ENCODE results near the gene ACE. TPM values are rescaled to one million over a fixed set of nuclear protein-coding genes. Genes with fewer than 3 reads are reported as not detected.

ACE gene
- polyA plus RNA-seq, 1 donor (not counting 4 experiments of a cell fraction or from before 2014, with no cell fraction given), result 0.07 TPM

- H3K4me2 ChIP-seq (ENCODE audit: control insufficient read depth, extremely low read depth, insufficient read depth, low read depth, low read length), result no peak overlapping the region
- no peak overlapping the region for H3K27ac ChIP-seq (ENCODE audit: control insufficient read depth, insufficient read depth, low read length)
- no peaks in the 10 kb centered on the region for H3K9me3 ChIP-seq (ENCODE audit: control insufficient read depth, low read depth, low read length)
- H2AFZ ChIP-seq (ENCODE audit: control insufficient read depth, low read length), result no peak overlapping the region
- H3K36me3 ChIP-seq (ENCODE audit: control insufficient read depth in 2 of 2, extremely low read depth in 1 of 2, insufficient read depth in 2 of 2, low read length in 2 of 2), result no peaks in the 10 kb centered on the region
- H3K4me3 ChIP-seq (ENCODE audit: control insufficient read depth in 2 of 3, extremely low read depth in 1 of 3, insufficient read depth in 2 of 3, low read depth in 1 of 3, low read length in 3 of 3), result no peak overlapping the region
- H4K20me1 ChIP-seq (ENCODE audit: control insufficient read depth, extremely low read depth, insufficient read depth, low read length), result no peaks in the 10 kb centered on the region
- H3K27me3 ChIP-seq (ENCODE audit: control insufficient read depth, extremely low read depth, insufficient read depth, low read length), result peaks cover 9% of the 10 kb centered on the region
- DNase-seq (ENCODE audit: low read depth, low spot score) (no peak), FAIRE-seq (no peak)
- no peaks in the 10 kb centered on the region for H3K4me1 ChIP-seq (ENCODE audit: control insufficient read depth, extremely low read depth, insufficient read depth, low read length)
- dilution Hi-C loops (cut with MboI; ENCODE audit: extremely low pct_ligation_motif_present, low sequenced_read_pairs), result no loop called here
- no peaks in the 10 kb centered on the region for H3K9me1 ChIP-seq (ENCODE audit: control insufficient read depth, extremely low read depth, insufficient read depth, low read length)
- H3K9ac ChIP-seq (ENCODE audit: control insufficient read depth, extremely low read depth, insufficient read depth, low read length), result no peak overlapping the region
- TF ChIP-seq EZH2 (IDR thresholded peaks at IDR 0.05; ENCODE audit: low read length) (no peak), CTCF (optimal IDR thresholded peaks at IDR 0.05 in 1 of 3, IDR thresholded peaks at IDR 0.05 in 1 of 3, conservative IDR thresholded peaks at IDR 0.05 in 1 of 3; ENCODE audit: extremely low read depth in 1 of 3, insufficient read depth in 2 of 3, low read length in 3 of 3) (no peak)
- H3K79me2 ChIP-seq (ENCODE audit: control insufficient read depth, insufficient read depth, low read length), result no peaks in the 10 kb centered on the region
Measured at GRCh38 chr17:63515426-63515825, 38.6 kb downstream of the ACE start.

GRCh38 chr17:63516910-63517824, 40.3 kb downstream of the ACE start:
- Histone ChIP-seq H3K4me1 (ENCODE audit: control insufficient read depth, extremely low read depth, insufficient read depth, low read length) (no peaks in the 10 kb centered on the region), H4K20me1 (ENCODE audit: control insufficient read depth, extremely low read depth, insufficient read depth, low read length) (no peaks in the 10 kb centered on the region), H3K4me2 (ENCODE audit: control insufficient read depth, extremely low read depth, insufficient read depth, low read depth, low read length) (no peak overlapping the region), H3K4me3 (ENCODE audit: control insufficient read depth in 2 of 3, extremely low read depth in 1 of 3, insufficient read depth in 2 of 3, low read depth in 1 of 3, low read length in 3 of 3) (no peak overlapping the region), H3K9ac (ENCODE audit: control insufficient read depth, extremely low read depth, insufficient read depth, low read length) (no peak overlapping the region), H3K9me1 (ENCODE audit: control insufficient read depth, extremely low read depth, insufficient read depth, low read length) (no peaks in the 10 kb centered on the region), H3K36me3 (ENCODE audit: control insufficient read depth in 2 of 2, extremely low read depth in 1 of 2, insufficient read depth in 2 of 2, low read length in 2 of 2) (no peaks in the 10 kb centered on the region), H3K27ac (ENCODE audit: control insufficient read depth, insufficient read depth, low read length) (no peak overlapping the region), H3K79me2 (ENCODE audit: control insufficient read depth, insufficient read depth, low read length) (no peaks in the 10 kb centered on the region), H3K27me3 (ENCODE audit: control insufficient read depth, extremely low read depth, insufficient read depth, low read length) (peaks cover 9% of the 10 kb centered on the region), H2AFZ (ENCODE audit: control insufficient read depth, low read length) (no peak overlapping the region), H3K9me3 (ENCODE audit: control insufficient read depth, low read depth, low read length) (no peaks in the 10 kb centered on the region)
- DNase-seq (ENCODE audit: low read depth, low spot score) (no peak), FAIRE-seq (no peak)
- dilution Hi-C loops (cut with MboI; ENCODE audit: extremely low pct_ligation_motif_present, low sequenced_read_pairs), result no loop called here
- TF ChIP-seq EZH2 (IDR thresholded peaks at IDR 0.05; ENCODE audit: low read length) (no peak), CTCF (optimal IDR thresholded peaks at IDR 0.05 in 1 of 3, IDR thresholded peaks at IDR 0.05 in 1 of 3, conservative IDR thresholded peaks at IDR 0.05 in 1 of 3; ENCODE audit: extremely low read depth in 1 of 3, insufficient read depth in 2 of 3, low read length in 3 of 3) (no peak)
